ENCODE measurements around the gene ACSBG1. TPM values are rescaled to one million over a fixed set of nuclear protein-coding genes. Genes with fewer than 3 reads are reported as not detected.

The ACSBG1 gene
- total RNA-seq, 1 experiment from 2014 or later, result 1.2 TPM

DNA sequence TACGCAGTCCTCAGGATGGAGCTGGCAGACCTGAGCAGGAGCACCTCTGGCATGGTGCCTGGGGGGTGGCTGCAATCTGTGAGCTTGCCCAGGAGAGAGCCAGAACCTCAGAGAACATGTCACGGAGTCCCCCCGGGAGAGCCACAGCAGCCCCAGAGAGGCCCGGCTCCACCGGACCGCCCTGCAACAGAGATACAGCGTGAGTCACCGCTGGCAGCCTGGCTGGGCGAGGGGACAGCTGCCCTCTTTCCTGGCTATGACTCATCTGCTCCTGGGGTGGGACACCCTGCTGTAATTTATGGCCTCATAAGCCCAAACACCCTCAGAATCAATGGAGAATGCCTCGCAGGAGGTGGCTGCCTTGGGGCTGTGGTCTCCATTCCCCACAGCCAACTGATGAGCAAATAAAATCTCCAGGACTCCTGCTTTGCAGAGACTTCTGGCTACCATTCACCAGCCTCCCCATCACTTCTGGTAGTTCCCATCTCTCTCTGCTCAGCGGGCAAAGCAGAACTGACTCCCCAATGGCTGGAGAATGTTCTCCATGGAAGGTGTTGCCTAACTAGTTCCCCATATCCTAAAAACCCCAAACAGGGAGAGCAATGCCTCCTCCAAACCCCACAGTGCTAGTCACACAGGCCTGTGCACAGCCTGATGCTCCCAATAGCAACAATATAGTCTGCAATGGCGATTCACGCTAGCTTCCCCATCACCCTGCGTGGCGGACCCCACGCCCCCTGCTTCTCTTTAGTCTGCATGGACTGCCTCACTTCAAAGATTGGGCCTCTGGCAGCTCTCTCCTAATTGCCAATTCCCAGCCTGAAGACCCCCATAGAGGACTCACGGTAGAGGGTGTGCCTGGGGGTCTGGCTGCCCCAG, 21.6 kb downstream of the ACSBG1 start:
- Histone ChIP-seq H3K4me3 (no peak overlapping the region), H2AFZ (no peak overlapping the region), H3K79me2 (ENCODE audit: low read depth) (no peaks in the 10 kb centered on the region), H3K27ac (no peak overlapping the region), H4K20me1 (ENCODE audit: insufficient read depth) (no peaks in the 10 kb centered on the region), H3K4me1 (replicated peaks; ENCODE audit: insufficient read depth) (peaks cover 99% of the 10 kb centered on the region), H3K27me3 (ENCODE audit: insufficient read depth, low read depth) (no peaks in the 10 kb centered on the region), H3F3A (ENCODE audit: insufficient read depth, low read depth) (peaks cover 52% of the 10 kb centered on the region), H3K36me3 (ENCODE audit: low read depth) (no peaks in the 10 kb centered on the region), H3K9me3 (ENCODE audit: insufficient read depth, low read depth) (no peaks in the 10 kb centered on the region), H3K9me2 (ENCODE audit: insufficient read depth) (no peaks in the 10 kb centered on the region), H3K4me2 (peak overlapping the region; percentile 56)
- ChIA-PET CTCF (interaction anchor here (0.6 kb wide), 1 partner anchor 9 kb away, joined by 3 read pairs; no protein-coding TSS in a partner anchor), POLR2A (ENCODE audit: unreplicated experiment) (interaction anchor here (0.7 kb wide), 1 partner anchor 81 kb away, joined by 8 read pairs; no protein-coding TSS in a partner anchor)
- TF ChIP-seq, protein P1, sequence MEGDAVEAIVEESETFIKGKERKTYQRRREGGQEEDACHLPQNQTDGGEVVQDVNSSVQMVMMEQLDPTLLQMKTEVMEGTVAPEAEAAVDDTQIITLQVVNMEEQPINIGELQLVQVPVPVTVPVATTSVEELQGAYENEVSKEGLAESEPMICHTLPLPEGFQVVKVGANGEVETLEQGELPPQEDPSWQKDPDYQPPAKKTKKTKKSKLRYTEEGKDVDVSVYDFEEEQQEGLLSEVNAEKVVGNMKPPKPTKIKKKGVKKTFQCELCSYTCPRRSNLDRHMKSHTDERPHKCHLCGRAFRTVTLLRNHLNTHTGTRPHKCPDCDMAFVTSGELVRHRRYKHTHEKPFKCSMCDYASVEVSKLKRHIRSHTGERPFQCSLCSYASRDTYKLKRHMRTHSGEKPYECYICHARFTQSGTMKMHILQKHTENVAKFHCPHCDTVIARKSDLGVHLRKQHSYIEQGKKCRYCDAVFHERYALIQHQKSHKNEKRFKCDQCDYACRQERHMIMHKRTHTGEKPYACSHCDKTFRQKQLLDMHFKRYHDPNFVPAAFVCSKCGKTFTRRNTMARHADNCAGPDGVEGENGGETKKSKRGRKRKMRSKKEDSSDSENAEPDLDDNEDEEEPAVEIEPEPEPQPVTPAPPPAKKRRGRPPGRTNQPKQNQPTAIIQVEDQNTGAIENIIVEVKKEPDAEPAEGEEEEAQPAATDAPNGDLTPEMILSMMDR (conservative IDR thresholded peaks at IDR 0.05), result no peak
- TF ChIP-seq EZH2 (IDR thresholded peaks at IDR 0.05; ENCODE audit: low read depth), result no peak
- no TSS peak for BruUV-seq (replicated peaks)
- peak; percentile 85 for DNase-seq
- intact Hi-C loops (cut with micrococcal nuclease; ENCODE audit: unreplicated experiment), result no loop called here

DNA sequence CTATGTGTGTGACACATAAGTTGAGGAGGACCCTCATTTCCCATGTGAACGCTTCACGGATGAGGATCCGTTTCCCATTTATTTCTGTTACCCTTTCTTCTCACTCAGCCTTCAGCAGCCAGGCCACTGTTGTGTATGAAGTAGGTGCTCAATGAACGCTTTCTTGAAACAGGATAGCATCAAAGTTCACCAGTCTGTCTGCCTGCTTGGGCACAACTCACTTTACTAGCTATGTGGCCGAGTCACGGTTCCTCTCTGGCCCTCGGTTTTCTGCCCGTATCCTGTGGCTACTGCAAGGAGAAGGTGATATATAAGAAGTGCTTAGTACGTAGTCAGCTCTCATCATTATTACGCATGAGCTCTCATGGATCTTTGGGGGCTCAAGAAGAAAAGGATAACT, 22.4 kb downstream of the ACSBG1 start:
- TF ChIP-seq EZH2 (IDR thresholded peaks at IDR 0.05; ENCODE audit: low read depth), result no peak
- TF ChIP-seq, protein P1 (conservative IDR thresholded peaks at IDR 0.05), result no peak
- intact Hi-C loops (cut with micrococcal nuclease; ENCODE audit: unreplicated experiment), result no loop called here
- H2AFZ ChIP-seq, result no peak overlapping the region
- H3K27me3 ChIP-seq (ENCODE audit: insufficient read depth, low read depth), result no peaks in the 10 kb centered on the region
- no peak overlapping the region for H3K4me3 ChIP-seq
- ChIA-PET CTCF (interaction anchor here (0.6 kb wide), 1 partner anchor 8 kb away, joined by 3 read pairs; no protein-coding TSS in a partner anchor), POLR2A (ENCODE audit: unreplicated experiment) (interaction anchor here (0.8 kb wide), 1 partner anchor 57 kb away, joined by 9 read pairs; no protein-coding TSS in a partner anchor)
- no TSS peak for BruUV-seq (replicated peaks)
- H3K36me3 ChIP-seq (ENCODE audit: low read depth), result no peaks in the 10 kb centered on the region
- H3F3A ChIP-seq (ENCODE audit: insufficient read depth, low read depth), result peaks cover 48% of the 10 kb centered on the region
- H3K79me2 ChIP-seq (ENCODE audit: low read depth), result no peaks in the 10 kb centered on the region
- H3K4me1 ChIP-seq (replicated peaks; ENCODE audit: insufficient read depth), result peaks cover 100% of the 10 kb centered on the region
- H3K9me3 ChIP-seq (ENCODE audit: insufficient read depth, low read depth), result no peaks in the 10 kb centered on the region
- no peak overlapping the region for H3K27ac ChIP-seq
- H4K20me1 ChIP-seq (ENCODE audit: insufficient read depth), result no peaks in the 10 kb centered on the region
- DNase-seq, result no peak
- H3K4me2 ChIP-seq, result peak overlapping the region; percentile 56
- no peaks in the 10 kb centered on the region for H3K9me2 ChIP-seq (ENCODE audit: insufficient read depth)

- Histone ChIP-seq H3K79me2 (ENCODE audit: low read depth) (no peaks in the 10 kb centered on the region), H3K4me2 (peak overlapping the region; percentile 62), H3F3A (ENCODE audit: insufficient read depth, low read depth) (peaks cover 46% of the 10 kb centered on the region), H3K4me1 (replicated peaks; ENCODE audit: insufficient read depth) (peaks cover 100% of the 10 kb centered on the region), H3K9me3 (ENCODE audit: insufficient read depth, low read depth) (no peaks in the 10 kb centered on the region), H3K27ac (peak overlapping the region; percentile 68; the same call in 1 of the 2 replicates), H4K20me1 (ENCODE audit: insufficient read depth) (no peaks in the 10 kb centered on the region), H3K36me3 (ENCODE audit: low read depth) (no peaks in the 10 kb centered on the region), H3K27me3 (ENCODE audit: insufficient read depth, low read depth) (no peaks in the 10 kb centered on the region), H3K9me2 (ENCODE audit: insufficient read depth) (no peaks in the 10 kb centered on the region), H3K4me3 (no peak overlapping the region), H2AFZ (no peak overlapping the region)
- intact Hi-C loops (cut with micrococcal nuclease; ENCODE audit: unreplicated experiment), result no loop called here
- ChIA-PET CTCF (no interaction called here), POLR2A (ENCODE audit: unreplicated experiment) (interaction anchor here (0.6 to 0.8 kb wide), 2 partner anchors 56 to 226 kb away, joined by 4 to 9 read pairs; partner anchors contain the start of gene IREB2)
- no peak for DNase-seq
- TF ChIP-seq, protein P1 (conservative IDR thresholded peaks at IDR 0.05), result no peak
- no peak for TF ChIP-seq EZH2 (IDR thresholded peaks at IDR 0.05; ENCODE audit: low read depth)
- BruUV-seq (replicated peaks), result no TSS peak
Observed at GRCh38 chr15:78211189-78211921, 23.0 kb downstream of the ACSBG1 start.

Measured in PC-9 (cell line).